IMR-90 (cell line): Measurements from ENCODE around the gene SLC22A7. TPM values are rescaled to one million over a fixed set of nuclear protein-coding genes. Genes with fewer than 3 reads are reported as not detected.

Experiments used
- ATAC-seq: fragments of 200-7000 bp; cut with Tn5 transposase; 2 replicates; pipeline ENCODE4 v1.9.1; 2020; ENCODE audit warnings: low read depth, mild to moderate bottlenecking, moderate library complexity
- BruUV-seq: library from RNA; stranded (reverse); fragments of 400-500 nt; replicated peaks from 2 replicates; lab custom pipeline; 2021; lab: Mats Ljungman, UMichigan
- CTCF ChIA-PET: fragments of 300-600 bp; formaldehyde crosslinking; extraction: SDS; loops from one replicate; lab custom pipeline; 2021; ENCODE audit warnings: antibody characterized with exemption; lab: Yijun Ruan, JAX
- POLR2A ChIA-PET: fragments of 300-600 bp; sonication (Branson Sonifier 250); formaldehyde crosslinking; loops from one replicate; lab custom pipeline; 2022; ENCODE audit warnings: antibody characterized with exemption; ENCODE audit not compliant: unreplicated experiment; lab: Charles Lee
- DNase-seq: peaks from one replicate; pipeline ENCODE4 v3.0.0; 2013
- H2AFZ ChIP-seq: replicated peaks from 2 replicates; pipeline ENCODE3; 2013; ENCODE audit warnings: low read length, mild to moderate bottlenecking; ENCODE audit not compliant: poor library complexity
- H2AK5ac ChIP-seq: 2 replicates; pipeline ENCODE4 v1.6.1; 2013; ENCODE audit warnings: low read depth, low read length, inconsistent platforms
- H2AK9ac ChIP-seq: replicated peaks from 2 replicates; pipeline ENCODE3; 2013; ENCODE audit warnings: mild to moderate bottlenecking, low read depth, low read length, moderate library complexity; ENCODE audit not compliant: poor library complexity
- H2BK120ac ChIP-seq: 2 replicates; pipeline ENCODE4 v1.6.1; 2013; ENCODE audit warnings: low read depth, low read length, inconsistent platforms
- H2BK15ac ChIP-seq: 3 replicates; pipeline ENCODE4 v1.6.1; 2013; ENCODE audit warnings: low read depth, low read length, inconsistent platforms
- H2BK20ac ChIP-seq: 2 replicates; pipeline ENCODE4 v1.6.1; 2013; ENCODE audit warnings: low read depth, mild to moderate bottlenecking, inconsistent platforms, low read length, moderate library complexity
- H2BK5ac ChIP-seq: 2 replicates; pipeline ENCODE4 v1.6.1; 2013; ENCODE audit warnings: mild to moderate bottlenecking, low read depth, low read length, inconsistent platforms; ENCODE audit not compliant: poor library complexity, severe bottlenecking
- H3K14ac ChIP-seq: replicated peaks from 2 replicates; pipeline ENCODE4 v1.6.1; 2013; ENCODE audit warnings: low read depth, low read length, inconsistent platforms
- H3K18ac ChIP-seq: 2 replicates; pipeline ENCODE4 v1.6.1; 2013; ENCODE audit warnings: low read depth, low read length, control low read depth
- H3K23ac ChIP-seq: 2 replicates; pipeline ENCODE4 v1.6.1; 2013; ENCODE audit warnings: low read depth, low read length, inconsistent platforms
- H3K27ac ChIP-seq: 2 replicates; pipeline ENCODE4 v1.5.1; 2013; ENCODE audit warnings: mild to moderate bottlenecking, control low read depth, low read length; ENCODE audit not compliant: insufficient read depth
- H3K27me3 ChIP-seq: 2 replicates; pipeline ENCODE4 v1.6.1; 2013; ENCODE audit warnings: low read length; ENCODE audit not compliant: control insufficient read depth, insufficient read depth
- H3K36me3 ChIP-seq: 2 replicates; pipeline ENCODE4 v1.6.1; 2013; ENCODE audit warnings: low read length, mixed read lengths; ENCODE audit not compliant: control insufficient read depth, insufficient read depth
- H3K4ac ChIP-seq: 2 replicates; pipeline ENCODE4 v1.6.1; 2013; ENCODE audit warnings: low read depth, low read length, inconsistent platforms
- H3K4me1 ChIP-seq: 2 replicates; pipeline ENCODE4 v1.6.1; 2013; ENCODE audit warnings: low read length, mixed read lengths; ENCODE audit not compliant: control insufficient read depth, insufficient read depth
- H3K4me2 ChIP-seq: 2 replicates; pipeline ENCODE4 v1.6.1; 2013; ENCODE audit warnings: low read depth, mild to moderate bottlenecking, control low read depth, low read length, moderate library complexity
- H3K4me3 ChIP-seq: 2 replicates; pipeline ENCODE4 v1.5.1; 2013; ENCODE audit warnings: low read depth, mild to moderate bottlenecking, control low read depth, low read length, moderate library complexity; ENCODE audit not compliant: insufficient read depth
- H3K56ac ChIP-seq: 2 replicates; pipeline ENCODE4 v1.6.1; 2013; ENCODE audit warnings: low read length, inconsistent platforms; ENCODE audit not compliant: insufficient read depth; ENCODE audit errors: extremely low read depth
- H3K79me1 ChIP-seq, 2 experiments: 2 replicates each; pipeline ENCODE4 v1.6.1; 2013; ENCODE audit warnings: low read length in 2 of 2, inconsistent platforms in 1 of 2, low read depth in 1 of 2
- H3K9ac ChIP-seq: 2 replicates; pipeline ENCODE4 v1.6.1; 2013; ENCODE audit warnings: low read depth, low read length, control low read depth
- H3K9me1 ChIP-seq: 2 replicates; pipeline ENCODE4 v1.6.1; 2013; ENCODE audit warnings: low read length, inconsistent platforms; ENCODE audit not compliant: insufficient read depth
- H3K9me3 ChIP-seq: 2 replicates; pipeline ENCODE4 v1.6.1; 2013; ENCODE audit warnings: low read length; ENCODE audit not compliant: control insufficient read depth, insufficient read depth
- H4K20me1 ChIP-seq: 2 replicates; pipeline ENCODE4 v1.6.1; 2013; ENCODE audit warnings: low read length, inconsistent platforms; ENCODE audit not compliant: insufficient read depth
- H4K5ac ChIP-seq: 2 replicates; pipeline ENCODE4 v1.6.1; 2013; ENCODE audit warnings: mild to moderate bottlenecking, low read depth, low read length, control low read depth
- H4K8ac ChIP-seq, 2 experiments: 2 replicates each; pipeline ENCODE4 v1.6.1; 2013; ENCODE audit warnings: low read depth in 2 of 2, low read length in 2 of 2, control low read depth in 1 of 2, inconsistent platforms in 1 of 2
- H4K91ac ChIP-seq: 2 replicates; pipeline ENCODE4 v1.6.1; 2013; ENCODE audit warnings: low read depth, low read length, inconsistent platforms; ENCODE audit not compliant: insufficient read depth
- BHLHE40 ChIP-seq: fragments of 150-350 bp; IDR thresholded peaks from 2 replicates; pipeline ENCODE4 v1.6.1; 2016; ENCODE audit warnings: mild to moderate bottlenecking, low read depth, low read length
- CEBPB ChIP-seq: IDR thresholded peaks from 2 replicates; pipeline ENCODE4 v1.6.1; 2012; ENCODE audit warnings: low read depth, low read length, improper control_type of control experiment
- MAFK ChIP-seq: IDR thresholded peaks from 2 replicates; pipeline ENCODE4 v1.6.1; 2012; ENCODE audit warnings: low read depth, low read length, improper control_type of control experiment
- MXI1 ChIP-seq: IDR thresholded peaks from 2 replicates; pipeline ENCODE4 v1.6.1; 2012; ENCODE audit warnings: low read depth, mild to moderate bottlenecking, low read length, moderate library complexity, borderline replicate concordance
- NFE2L2 ChIP-seq: fragments of 150-350 bp; IDR thresholded peaks from 2 replicates; pipeline ENCODE4 v1.6.1; 2016; ENCODE audit warnings: low read depth, mild to moderate bottlenecking, low read length
- POLR2A ChIP-seq: IDR thresholded peaks from 2 replicates; pipeline ENCODE4 v1.6.1; 2012; ENCODE audit warnings: mild to moderate bottlenecking, low read depth, low read length
- RAD21 ChIP-seq: IDR thresholded peaks from 2 replicates; pipeline ENCODE4 v1.6.1; 2012; ENCODE audit warnings: low read length, improper control_type of control experiment
- RCOR1 ChIP-seq: IDR thresholded peaks from 2 replicates; pipeline ENCODE4 v1.6.1; 2012; ENCODE audit warnings: mild to moderate bottlenecking, low read length, improper control_type of control experiment; ENCODE audit not compliant: insufficient replicate concordance
- RFX5 ChIP-seq: IDR thresholded peaks from 2 replicates; pipeline ENCODE4 v1.8.0; 2012; ENCODE audit warnings: low read depth, mild to moderate bottlenecking, low read length, moderate library complexity
- SMC3 ChIP-seq: fragments of 150-350 bp; IDR thresholded peaks from 2 replicates; pipeline ENCODE4 v1.6.1; 2016; ENCODE audit warnings: low read depth, mild to moderate bottlenecking, antibody characterized with exemption, low read length, moderate library complexity
- WGBS, 2 experiments: methylation state at CpG; one replicate each; pipeline versions ENCODE4 v1.1.5 to v1.1.7; 2013; ENCODE audit warnings: missing lambda C conversion rate in 2 of 2; ENCODE audit not compliant: insufficient read length in 1 of 2; ENCODE audit errors: extremely low coverage in 2 of 2; 5-methylcytosine and 5-hydroxymethylcytosine counted together
- dilution Hi-C: fragments of 300-500 bp; cut with HindIII; formaldehyde crosslinking; loops from one replicate; pipeline ENCODE4 v1.14.3; 2018; ENCODE audit warnings: low sequenced_read_pairs; ENCODE audit not compliant: unreplicated experiment
- in situ Hi-C: fragments of 300-500 bp; cut with MboI; formaldehyde crosslinking; loops from 3 replicates; pipeline ENCODE4 v1.14.3; 2019; ENCODE audit warnings: low sequenced_read_pairs, inconsistent platforms, mixed read lengths
- intact Hi-C: fragments of 100-400 bp; cut with micrococcal nuclease; formaldehyde crosslinking; loops from 2 replicates; pipeline ENCODE4 v1.10.0; 2022
- polyA plus RNA-seq, 3 experiments: library from polyadenylated mRNA; depleted of rRNA; stranded (reverse); fragments of >200 nt; gene quantifications; 2 replicates each; pipeline ENCODE4 v1.2.3, GENCODE V29; 2012; ENCODE audit warnings: low replicate concordance in 1 of 3
- total RNA-seq: library from RNA; depleted of rRNA; stranded (reverse); fragments of >200 nt; gene quantifications from 2 replicates; pipeline ENCODE4 v1.2.3, GENCODE V29; 2012
- TF ChIP-seq, protein P1 (sequence below): conservative IDR thresholded peaks from 2 replicates; pipeline ENCODE4 v1.5.1; 2012; ENCODE audit warnings: mild to moderate bottlenecking, low read depth, low read length, improper control_type of control experiment
- TF ChIP-seq, protein P2 (sequence below): fragments of 150-350 bp; IDR thresholded peaks from 2 replicates; pipeline ENCODE4 v1.6.1; 2016; ENCODE audit warnings: low read depth, mild to moderate bottlenecking, low read length, moderate library complexity, borderline replicate concordance
- TF ChIP-seq, protein P3 (sequence below): fragments of 150-350 bp; IDR thresholded peaks from 2 replicates; pipeline ENCODE4 v1.6.1; 2017; ENCODE audit warnings: mild to moderate bottlenecking, antibody characterized with exemption, low read length, low read depth

The SLC22A7 gene
- total and polyA plus RNA-seq, 2 of the 4 experiments (the other 2 are of a cell fraction): not detected

DNA sequence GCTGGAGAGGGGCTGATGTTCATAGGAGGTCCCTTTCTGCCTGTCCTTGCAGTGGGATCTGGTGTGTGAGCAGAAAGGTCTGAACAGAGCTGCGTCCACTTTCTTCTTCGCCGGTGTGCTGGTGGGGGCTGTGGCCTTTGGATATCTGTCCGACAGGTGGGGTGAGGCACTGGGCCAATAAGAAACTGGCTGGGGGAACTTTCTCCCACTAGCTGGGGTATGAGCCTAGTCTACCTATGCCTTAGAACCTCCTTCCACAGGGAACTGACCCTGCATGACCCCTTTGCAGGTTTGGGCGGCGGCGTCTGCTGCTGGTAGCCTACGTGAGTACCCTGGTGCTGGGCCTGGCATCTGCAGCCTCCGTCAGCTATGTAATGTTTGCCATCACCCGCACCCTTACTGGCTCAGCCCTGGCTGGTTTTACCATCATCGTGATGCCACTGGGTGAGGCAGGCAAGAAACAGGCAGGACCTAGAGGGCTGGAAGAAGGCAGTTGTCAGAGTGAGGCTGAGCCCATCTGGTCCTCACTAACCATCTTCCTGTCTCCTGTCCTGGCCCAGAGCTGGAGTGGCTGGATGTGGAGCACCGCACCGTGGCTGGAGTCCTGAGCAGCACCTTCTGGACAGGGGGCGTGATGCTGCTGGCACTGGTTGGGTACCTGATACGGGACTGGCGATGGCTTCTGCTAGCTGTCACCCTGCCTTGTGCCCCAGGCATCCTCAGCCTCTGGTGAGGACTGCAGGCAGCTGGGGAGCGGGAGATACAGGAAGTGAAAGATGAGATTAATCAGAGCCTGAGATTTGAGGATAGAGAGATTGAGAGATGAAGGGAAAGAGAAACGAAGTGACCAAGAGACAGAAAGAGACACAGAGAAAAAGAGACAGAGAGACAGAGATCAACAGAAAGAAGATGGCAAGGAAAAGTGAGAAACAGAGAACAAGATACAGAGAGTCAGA lies 1.6 kb downstream of the SLC22A7 start:
- H3K4ac ChIP-seq: no peak overlapping the region
- in situ Hi-C loops: no loop called here
- BruUV-seq: no TSS peak
- H3K56ac ChIP-seq: no peak overlapping the region
- no peaks in the 10 kb centered on the region for H4K20me1 ChIP-seq
- dilution Hi-C loops: no loop called here
- DNase-seq: no peak
- H3K36me3 ChIP-seq: no peaks in the 10 kb centered on the region
- TF ChIP-seq SMC3: no peak
- TF ChIP-seq POLR2A: no peak
- no peak for TF ChIP-seq RCOR1
- no peak for TF ChIP-seq BHLHE40
- TF ChIP-seq, protein P1, sequence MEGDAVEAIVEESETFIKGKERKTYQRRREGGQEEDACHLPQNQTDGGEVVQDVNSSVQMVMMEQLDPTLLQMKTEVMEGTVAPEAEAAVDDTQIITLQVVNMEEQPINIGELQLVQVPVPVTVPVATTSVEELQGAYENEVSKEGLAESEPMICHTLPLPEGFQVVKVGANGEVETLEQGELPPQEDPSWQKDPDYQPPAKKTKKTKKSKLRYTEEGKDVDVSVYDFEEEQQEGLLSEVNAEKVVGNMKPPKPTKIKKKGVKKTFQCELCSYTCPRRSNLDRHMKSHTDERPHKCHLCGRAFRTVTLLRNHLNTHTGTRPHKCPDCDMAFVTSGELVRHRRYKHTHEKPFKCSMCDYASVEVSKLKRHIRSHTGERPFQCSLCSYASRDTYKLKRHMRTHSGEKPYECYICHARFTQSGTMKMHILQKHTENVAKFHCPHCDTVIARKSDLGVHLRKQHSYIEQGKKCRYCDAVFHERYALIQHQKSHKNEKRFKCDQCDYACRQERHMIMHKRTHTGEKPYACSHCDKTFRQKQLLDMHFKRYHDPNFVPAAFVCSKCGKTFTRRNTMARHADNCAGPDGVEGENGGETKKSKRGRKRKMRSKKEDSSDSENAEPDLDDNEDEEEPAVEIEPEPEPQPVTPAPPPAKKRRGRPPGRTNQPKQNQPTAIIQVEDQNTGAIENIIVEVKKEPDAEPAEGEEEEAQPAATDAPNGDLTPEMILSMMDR: no peak
- TF ChIP-seq MAFK: no peak
- no peak for TF ChIP-seq MXI1
- TF ChIP-seq RAD21: no peak
- TF ChIP-seq, protein P2, sequence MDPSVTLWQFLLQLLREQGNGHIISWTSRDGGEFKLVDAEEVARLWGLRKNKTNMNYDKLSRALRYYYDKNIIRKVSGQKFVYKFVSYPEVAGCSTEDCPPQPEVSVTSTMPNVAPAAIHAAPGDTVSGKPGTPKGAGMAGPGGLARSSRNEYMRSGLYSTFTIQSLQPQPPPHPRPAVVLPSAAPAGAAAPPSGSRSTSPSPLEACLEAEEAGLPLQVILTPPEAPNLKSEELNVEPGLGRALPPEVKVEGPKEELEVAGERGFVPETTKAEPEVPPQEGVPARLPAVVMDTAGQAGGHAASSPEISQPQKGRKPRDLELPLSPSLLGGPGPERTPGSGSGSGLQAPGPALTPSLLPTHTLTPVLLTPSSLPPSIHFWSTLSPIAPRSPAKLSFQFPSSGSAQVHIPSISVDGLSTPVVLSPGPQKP: no peak
- TF ChIP-seq CEBPB: no peak
- no peak for TF ChIP-seq NFE2L2
- TF ChIP-seq, protein P3, sequence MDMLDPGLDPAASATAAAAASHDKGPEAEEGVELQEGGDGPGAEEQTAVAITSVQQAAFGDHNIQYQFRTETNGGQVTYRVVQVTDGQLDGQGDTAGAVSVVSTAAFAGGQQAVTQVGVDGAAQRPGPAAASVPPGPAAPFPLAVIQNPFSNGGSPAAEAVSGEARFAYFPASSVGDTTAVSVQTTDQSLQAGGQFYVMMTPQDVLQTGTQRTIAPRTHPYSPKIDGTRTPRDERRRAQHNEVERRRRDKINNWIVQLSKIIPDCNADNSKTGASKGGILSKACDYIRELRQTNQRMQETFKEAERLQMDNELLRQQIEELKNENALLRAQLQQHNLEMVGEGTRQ: no peak
- no peak for TF ChIP-seq RFX5
- no peak overlapping the region for H2AK5ac ChIP-seq
- H3K79me1 ChIP-seq: no peaks in the 10 kb centered on the region
- no peak overlapping the region for H3K14ac ChIP-seq
- H2BK20ac ChIP-seq: no peak overlapping the region
- no peaks in the 10 kb centered on the region for H3K9me1 ChIP-seq
- H2BK15ac ChIP-seq: no peak overlapping the region
- no peak overlapping the region for H2AK9ac ChIP-seq
- no peak overlapping the region for H3K4me3 ChIP-seq
- no peak overlapping the region for H3K4me2 ChIP-seq
- H4K8ac ChIP-seq: no peak overlapping the region
- H3K9ac ChIP-seq: no peak overlapping the region
- H3K27me3 ChIP-seq: peaks cover 57% of the 10 kb centered on the region
- 77% methylated on average over 10 of the region's 18 CpGs; no CpG with 5 or more reads in 1 of the 2 experiments for WGBS, 2 experiments
- H3K4me1 ChIP-seq: no peaks in the 10 kb centered on the region
- no peak for ATAC-seq
- no peak overlapping the region for H2BK5ac ChIP-seq
- intact Hi-C loops: no loop called here
- no peak overlapping the region for H3K18ac ChIP-seq
- CTCF ChIA-PET: no interaction called here
- H2AFZ ChIP-seq: no peak overlapping the region
- no peaks in the 10 kb centered on the region for H3K9me3 ChIP-seq
- POLR2A ChIA-PET: no interaction called here
- no peak overlapping the region for H4K5ac ChIP-seq
- H2BK120ac ChIP-seq: no peak overlapping the region
- no peak overlapping the region for H4K91ac ChIP-seq
- H3K27ac ChIP-seq: no peak overlapping the region
- no peak overlapping the region for H3K23ac ChIP-seq
